Nephron progenitor cell (in vitro differentiated cells): ENCODE measurements around the gene DLX5.

Experiments
- DNase-seq: peaks from one replicate; pipeline ENCODE4 v3.0.0; 2021
- H3K27ac Mint-ChIP-seq: 2 replicates; pipeline ENCODE4 v1.8.0; 2021; ENCODE audit warnings: mild to moderate bottlenecking, moderate library complexity, mixed read lengths
- H3K27me3 Mint-ChIP-seq: 2 replicates; pipeline ENCODE4 v1.8.0; 2021; ENCODE audit warnings: mild to moderate bottlenecking, low read depth, mixed read lengths; ENCODE audit not compliant: poor library complexity
- H3K36me3 Mint-ChIP-seq: 2 replicates; pipeline ENCODE4 v1.8.0; 2021; ENCODE audit warnings: low read depth, mixed read lengths
- H3K4me1 Mint-ChIP-seq: 2 replicates; pipeline ENCODE4 v1.8.0; 2021; ENCODE audit warnings: mixed read lengths
- H3K4me3 Mint-ChIP-seq: 2 replicates; pipeline ENCODE4 v1.8.0; 2021; ENCODE audit warnings: mild to moderate bottlenecking, moderate library complexity, mixed read lengths
- H3K9me3 Mint-ChIP-seq: 2 replicates; pipeline ENCODE4 v1.8.0; 2021; ENCODE audit warnings: mild to moderate bottlenecking, moderate library complexity, mixed read lengths
- TF ChIP-seq, protein P1 (sequence below): fragments of 200-600 bp; sonication (generic); IDR thresholded peaks from 2 replicates; pipeline ENCODE4 v1.5.0; 2021; ENCODE audit warnings: antibody characterized with exemption

The DLX5 gene

DNA sequence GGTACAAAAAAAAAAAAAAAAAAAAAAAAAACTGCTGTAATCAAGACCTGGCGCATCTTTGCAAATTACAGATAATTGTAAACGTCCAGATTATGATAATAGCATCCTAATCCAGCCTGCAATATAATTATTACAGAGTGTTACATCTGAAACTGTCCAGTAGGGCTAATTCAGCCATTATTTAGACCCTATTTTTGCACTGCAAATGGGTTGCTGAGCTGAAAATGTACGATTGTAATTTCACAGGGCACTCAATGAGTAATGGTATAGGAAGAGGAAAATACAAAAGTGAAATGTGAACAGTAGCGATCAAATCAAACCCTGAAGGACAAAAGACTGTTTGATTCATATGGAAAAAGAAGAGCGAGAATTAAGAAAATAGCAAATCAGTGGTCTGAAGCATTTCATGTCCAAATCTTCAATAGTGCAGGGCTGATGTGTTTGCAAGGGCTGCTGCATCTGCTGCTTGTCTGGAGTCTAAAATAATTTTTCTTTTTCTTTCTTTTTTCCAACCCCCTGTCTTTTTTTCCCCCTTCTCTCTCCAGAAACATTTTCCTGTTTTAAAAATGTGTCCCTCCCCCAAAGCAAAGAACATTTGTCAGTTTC lies 10.4 kb downstream of the DLX5 start:
- H3K27me3 Mint-ChIP-seq = peaks cover 100% of the 10 kb centered on the region
- TF ChIP-seq, protein P1, sequence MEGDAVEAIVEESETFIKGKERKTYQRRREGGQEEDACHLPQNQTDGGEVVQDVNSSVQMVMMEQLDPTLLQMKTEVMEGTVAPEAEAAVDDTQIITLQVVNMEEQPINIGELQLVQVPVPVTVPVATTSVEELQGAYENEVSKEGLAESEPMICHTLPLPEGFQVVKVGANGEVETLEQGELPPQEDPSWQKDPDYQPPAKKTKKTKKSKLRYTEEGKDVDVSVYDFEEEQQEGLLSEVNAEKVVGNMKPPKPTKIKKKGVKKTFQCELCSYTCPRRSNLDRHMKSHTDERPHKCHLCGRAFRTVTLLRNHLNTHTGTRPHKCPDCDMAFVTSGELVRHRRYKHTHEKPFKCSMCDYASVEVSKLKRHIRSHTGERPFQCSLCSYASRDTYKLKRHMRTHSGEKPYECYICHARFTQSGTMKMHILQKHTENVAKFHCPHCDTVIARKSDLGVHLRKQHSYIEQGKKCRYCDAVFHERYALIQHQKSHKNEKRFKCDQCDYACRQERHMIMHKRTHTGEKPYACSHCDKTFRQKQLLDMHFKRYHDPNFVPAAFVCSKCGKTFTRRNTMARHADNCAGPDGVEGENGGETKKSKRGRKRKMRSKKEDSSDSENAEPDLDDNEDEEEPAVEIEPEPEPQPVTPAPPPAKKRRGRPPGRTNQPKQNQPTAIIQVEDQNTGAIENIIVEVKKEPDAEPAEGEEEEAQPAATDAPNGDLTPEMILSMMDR = no peak
- H3K27ac Mint-ChIP-seq = no peak overlapping the region
- H3K9me3 Mint-ChIP-seq = no peaks in the 10 kb centered on the region
- no peak for DNase-seq
- H3K4me3 Mint-ChIP-seq = no peak overlapping the region
- peaks cover 20% of the 10 kb centered on the region for H3K4me1 Mint-ChIP-seq
- H3K36me3 Mint-ChIP-seq = no peaks in the 10 kb centered on the region

DNA sequence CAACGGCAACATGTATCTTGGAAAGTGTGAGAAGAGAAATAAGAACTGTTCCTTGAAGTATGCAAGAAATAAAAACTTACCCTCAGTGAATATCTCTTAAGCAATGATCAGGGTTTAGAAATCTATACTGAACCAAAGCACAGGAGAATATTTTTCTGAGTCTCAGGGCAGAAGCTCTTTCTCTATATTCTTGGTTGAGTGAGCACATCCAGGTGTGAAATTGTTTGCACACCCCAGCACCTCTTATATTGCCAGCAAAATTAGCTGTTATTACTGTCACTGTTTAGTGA lies 10.8 kb downstream of the DLX5 start:
- Mint-ChIP-seq H3K9me3 (no peaks in the 10 kb centered on the region), H3K27ac (no peak overlapping the region), H3K4me3 (no peak overlapping the region), H3K36me3 (no peaks in the 10 kb centered on the region), H3K27me3 (peaks cover 100% of the 10 kb centered on the region), H3K4me1 (peaks cover 20% of the 10 kb centered on the region)
- TF ChIP-seq, protein P1 = no peak
- no peak for DNase-seq

DNA sequence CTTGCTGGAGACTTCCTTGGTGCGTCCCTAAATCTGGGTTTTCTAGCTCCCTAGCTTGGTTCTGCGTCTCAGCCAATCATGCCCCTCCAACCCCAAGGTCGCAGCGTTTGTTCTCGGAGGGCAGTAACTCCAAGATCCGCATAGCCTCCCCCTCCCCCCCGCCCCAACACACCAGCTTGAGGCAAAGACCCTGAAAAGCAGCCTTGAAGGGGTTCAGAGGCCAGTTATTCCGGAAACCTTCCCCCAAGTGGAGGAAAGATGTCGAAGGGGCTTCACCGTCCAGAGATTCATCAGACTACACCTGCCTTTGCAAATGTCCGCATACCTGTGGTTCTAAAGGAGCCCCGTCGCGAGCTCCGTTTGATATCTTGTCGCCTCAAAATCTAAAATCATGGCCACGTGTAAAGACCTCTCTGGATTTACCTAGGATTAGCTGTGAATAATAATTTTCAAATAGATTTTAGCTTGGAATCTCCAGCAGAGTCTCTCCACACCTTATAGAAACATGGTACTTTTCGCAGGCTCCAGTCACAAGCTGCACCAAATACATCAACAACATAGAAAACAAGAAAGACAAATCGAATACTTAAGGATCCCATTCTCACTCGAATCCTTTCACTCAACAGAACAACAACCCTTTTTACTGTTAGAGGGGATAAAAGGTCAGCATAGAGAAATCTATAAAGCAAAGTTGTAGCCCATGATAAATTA lies 11.3 kb downstream of the DLX5 start:
- DNase-seq = no peak
- Mint-ChIP-seq H3K27me3 (peaks cover 100% of the 10 kb centered on the region), H3K27ac (no peak overlapping the region), H3K36me3 (no peaks in the 10 kb centered on the region), H3K4me3 (no peak overlapping the region), H3K4me1 (peaks cover 20% of the 10 kb centered on the region), H3K9me3 (no peaks in the 10 kb centered on the region)
- TF ChIP-seq, protein P1 = no peak

DNA sequence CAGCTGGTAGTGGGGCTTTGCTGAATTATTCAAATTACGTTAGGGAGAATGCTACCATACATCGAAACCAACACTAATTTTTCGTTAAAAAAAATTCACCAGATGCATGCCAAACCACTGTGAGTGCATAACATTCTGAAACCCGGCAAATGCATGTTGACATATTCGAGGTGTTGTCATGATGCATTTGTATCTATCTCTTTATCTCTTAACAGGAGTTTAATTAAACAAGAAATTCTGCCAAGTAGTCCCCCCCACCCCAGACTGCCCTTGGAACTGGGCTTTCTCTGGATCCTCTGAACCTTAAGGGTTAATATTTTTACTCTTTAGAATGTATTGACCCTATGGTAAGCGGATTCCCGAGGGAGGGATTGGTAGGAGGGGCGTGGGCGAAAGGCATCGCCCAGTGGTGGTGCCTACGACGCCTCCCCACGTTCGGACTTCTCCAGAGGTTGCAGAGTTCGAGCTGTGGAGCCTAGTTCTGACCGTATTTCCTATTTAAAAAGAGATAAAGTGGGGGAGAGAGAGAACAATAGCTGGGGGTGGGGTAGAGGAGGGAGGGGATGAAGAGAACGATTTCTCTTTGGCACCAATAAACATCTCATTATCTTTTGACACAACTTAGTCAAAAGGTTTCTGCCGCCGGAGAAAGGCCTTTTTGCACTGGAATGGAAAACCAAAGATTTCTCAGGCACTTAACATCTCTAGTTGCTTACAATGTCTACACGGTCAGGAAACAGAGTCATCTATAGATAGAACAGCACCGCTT lies 12.1 kb downstream of the DLX5 start:
- Mint-ChIP-seq H3K36me3 (no peaks in the 10 kb centered on the region), H3K27ac (no peak overlapping the region), H3K9me3 (peaks cover under 1% of the 10 kb centered on the region), H3K27me3 (peaks cover 100% of the 10 kb centered on the region), H3K4me3 (no peak overlapping the region), H3K4me1 (peaks cover 17% of the 10 kb centered on the region)
- TF ChIP-seq, protein P1 = no peak
- no peak for DNase-seq

DNA sequence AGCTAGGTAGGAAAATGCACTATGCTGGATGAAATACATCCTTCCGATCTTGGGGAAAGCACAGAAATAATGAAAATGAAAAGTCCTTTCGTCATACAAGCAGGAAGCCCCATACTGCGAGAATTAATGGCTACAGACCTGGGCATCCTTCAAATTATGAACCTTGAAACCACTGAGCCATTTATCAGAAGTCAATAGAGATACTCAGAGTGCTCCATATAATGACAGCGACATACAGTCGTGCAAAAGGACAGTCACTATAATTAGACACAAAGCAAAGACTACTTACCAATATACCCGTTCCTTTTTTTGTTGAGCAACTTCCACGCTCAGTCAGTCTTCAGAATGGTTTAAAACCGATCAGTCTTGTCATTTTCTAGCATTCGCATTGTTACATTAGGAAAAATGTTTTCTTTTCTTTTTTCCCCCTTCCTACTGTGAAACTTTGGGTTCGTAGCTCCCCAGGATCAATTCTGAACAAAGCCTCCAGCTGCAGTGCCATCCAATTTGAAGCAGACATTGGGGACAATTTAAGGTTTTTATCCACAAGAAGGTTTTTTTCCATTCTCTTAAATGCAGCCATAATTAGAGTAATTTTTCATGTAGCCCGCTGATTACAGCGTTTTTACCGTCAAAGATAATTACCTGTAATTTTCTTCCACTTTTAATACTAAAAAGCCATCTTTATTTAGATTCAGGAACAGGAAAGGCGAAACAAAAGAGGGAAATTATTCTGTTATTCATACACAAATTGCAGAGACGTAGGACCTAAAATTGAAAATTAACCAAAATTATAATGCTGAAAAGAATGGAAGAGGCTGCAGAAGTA lies 12.9 kb downstream of the DLX5 start:
- Mint-ChIP-seq H3K27me3 (peaks cover 100% of the 10 kb centered on the region), H3K4me1 (peaks cover 12% of the 10 kb centered on the region), H3K27ac (no peak overlapping the region), H3K9me3 (peaks cover 4% of the 10 kb centered on the region), H3K36me3 (no peaks in the 10 kb centered on the region), H3K4me3 (no peak overlapping the region)
- TF ChIP-seq, protein P1 = no peak
- no peak for DNase-seq
